ENCODE results near the gene VKORC1.

GRCh38 chr16:31085411-31085810 lies 9.2 kb downstream of the VKORC1 start:
- TF ChIP-seq, protein P1, sequence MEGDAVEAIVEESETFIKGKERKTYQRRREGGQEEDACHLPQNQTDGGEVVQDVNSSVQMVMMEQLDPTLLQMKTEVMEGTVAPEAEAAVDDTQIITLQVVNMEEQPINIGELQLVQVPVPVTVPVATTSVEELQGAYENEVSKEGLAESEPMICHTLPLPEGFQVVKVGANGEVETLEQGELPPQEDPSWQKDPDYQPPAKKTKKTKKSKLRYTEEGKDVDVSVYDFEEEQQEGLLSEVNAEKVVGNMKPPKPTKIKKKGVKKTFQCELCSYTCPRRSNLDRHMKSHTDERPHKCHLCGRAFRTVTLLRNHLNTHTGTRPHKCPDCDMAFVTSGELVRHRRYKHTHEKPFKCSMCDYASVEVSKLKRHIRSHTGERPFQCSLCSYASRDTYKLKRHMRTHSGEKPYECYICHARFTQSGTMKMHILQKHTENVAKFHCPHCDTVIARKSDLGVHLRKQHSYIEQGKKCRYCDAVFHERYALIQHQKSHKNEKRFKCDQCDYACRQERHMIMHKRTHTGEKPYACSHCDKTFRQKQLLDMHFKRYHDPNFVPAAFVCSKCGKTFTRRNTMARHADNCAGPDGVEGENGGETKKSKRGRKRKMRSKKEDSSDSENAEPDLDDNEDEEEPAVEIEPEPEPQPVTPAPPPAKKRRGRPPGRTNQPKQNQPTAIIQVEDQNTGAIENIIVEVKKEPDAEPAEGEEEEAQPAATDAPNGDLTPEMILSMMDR (conservative IDR thresholded peaks at IDR 0.05 in 1 of 2, IDR thresholded peaks at IDR 0.05 in 1 of 2; ENCODE audit: extremely low read depth in 1 of 2, insufficient read depth in 1 of 2, low read depth in 1 of 2, low read length in 2 of 2): no peak
- no peak for TF ChIP-seq EZH2 (IDR thresholded peaks at IDR 0.05; ENCODE audit: borderline replicate concordance, low read length)
